ENCODE results near the gene TTLL10.

- TF ChIP-seq, protein P1, sequence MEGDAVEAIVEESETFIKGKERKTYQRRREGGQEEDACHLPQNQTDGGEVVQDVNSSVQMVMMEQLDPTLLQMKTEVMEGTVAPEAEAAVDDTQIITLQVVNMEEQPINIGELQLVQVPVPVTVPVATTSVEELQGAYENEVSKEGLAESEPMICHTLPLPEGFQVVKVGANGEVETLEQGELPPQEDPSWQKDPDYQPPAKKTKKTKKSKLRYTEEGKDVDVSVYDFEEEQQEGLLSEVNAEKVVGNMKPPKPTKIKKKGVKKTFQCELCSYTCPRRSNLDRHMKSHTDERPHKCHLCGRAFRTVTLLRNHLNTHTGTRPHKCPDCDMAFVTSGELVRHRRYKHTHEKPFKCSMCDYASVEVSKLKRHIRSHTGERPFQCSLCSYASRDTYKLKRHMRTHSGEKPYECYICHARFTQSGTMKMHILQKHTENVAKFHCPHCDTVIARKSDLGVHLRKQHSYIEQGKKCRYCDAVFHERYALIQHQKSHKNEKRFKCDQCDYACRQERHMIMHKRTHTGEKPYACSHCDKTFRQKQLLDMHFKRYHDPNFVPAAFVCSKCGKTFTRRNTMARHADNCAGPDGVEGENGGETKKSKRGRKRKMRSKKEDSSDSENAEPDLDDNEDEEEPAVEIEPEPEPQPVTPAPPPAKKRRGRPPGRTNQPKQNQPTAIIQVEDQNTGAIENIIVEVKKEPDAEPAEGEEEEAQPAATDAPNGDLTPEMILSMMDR (optimal IDR thresholded peaks at IDR 0.05 in 1 of 3, IDR thresholded peaks at IDR 0.05 in 1 of 3, conservative IDR thresholded peaks at IDR 0.05 in 1 of 3; ENCODE audit: extremely low read depth in 1 of 3, insufficient read depth in 2 of 3, low read length in 3 of 3) = no peak
- TF ChIP-seq EZH2 (IDR thresholded peaks at IDR 0.05; ENCODE audit: low read length) = no peak
Measured at GRCh38 chr1:1198423-1199140, 24.9 kb downstream of the TTLL10 start.

Measured in keratinocyte (primary cell).